ENCODE results near the gene ARAP3. TPM values are rescaled to one million over a fixed set of nuclear protein-coding genes. Genes with fewer than 3 reads are reported as not detected.

The ARAP3 gene
- total RNA-seq, 1 experiment from 2014 or later = 27.6 TPM

DNA sequence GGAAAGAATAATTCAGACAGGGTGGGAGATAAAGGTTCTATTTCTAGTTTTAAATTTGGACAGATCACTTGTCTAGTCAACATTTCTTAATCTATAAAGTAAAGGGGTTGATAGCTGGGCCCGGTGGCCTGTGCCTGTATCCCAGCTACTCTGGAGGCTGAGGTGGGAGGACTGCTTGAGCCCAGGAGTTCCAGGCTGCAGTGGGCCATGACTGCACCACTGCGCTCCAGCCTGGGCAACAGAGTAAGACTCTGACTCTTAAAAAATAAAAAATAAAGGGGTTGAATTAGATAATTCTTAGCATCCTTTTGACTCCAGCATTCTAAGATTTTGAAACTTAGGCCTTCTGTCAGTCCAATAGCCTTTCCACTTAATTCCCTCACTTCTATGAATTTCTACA is 74.0 kb downstream of the ARAP3 start:
- no peak for DNase-seq
- peaks cover 0 to 12% (median 10%) of the 10 kb centered on the region in 3 experiments; a peak in 3 of 7 replicates for H3K36me3 Mint-ChIP-seq (ENCODE audit: insufficient read depth in 1 of 3, low read depth in 3 of 3)
- Histone ChIP-seq H2AFZ (ENCODE audit: low read length) (no peak overlapping the region), H2BK15ac (ENCODE audit: low read depth, low read length) (no peak overlapping the region), H2BK20ac (ENCODE audit: low read depth, low read length, poor library complexity, severe bottlenecking) (no peak overlapping the region), H3K79me2 (ENCODE audit: insufficient read depth, low read length) (peaks cover 15% of the 10 kb centered on the region; the same call in 1 of the 2 replicates), H3K23ac (ENCODE audit: insufficient read length, low read depth, low read length) (no peak overlapping the region), H3K27me3 (ENCODE audit: insufficient read depth, low read length) (no peaks in the 10 kb centered on the region), H3K23me2 (ENCODE audit: insufficient read length, low read depth, low read length, poor library complexity, severe bottlenecking) (no peaks in the 10 kb centered on the region), H3K79me1 (ENCODE audit: insufficient read depth, low read depth, low read length, poor library complexity, severe bottlenecking) (no peaks in the 10 kb centered on the region), H2BK5ac (ENCODE audit: insufficient read length, low read length) (no peak overlapping the region), H3K9me3 (ENCODE audit: control insufficient read depth, low read depth, low read length) (no peaks in the 10 kb centered on the region), H4K5ac (ENCODE audit: insufficient read length, low read depth, low read length) (no peak overlapping the region), H4K20me1 (ENCODE audit: control insufficient read depth, insufficient read depth, insufficient read length) (no peaks in the 10 kb centered on the region), H3K56ac (ENCODE audit: insufficient read length, low read depth, low read length) (no peak overlapping the region), H3K4me2 (ENCODE audit: insufficient read depth, insufficient read length, low read length) (no peak overlapping the region), H4K91ac (ENCODE audit: insufficient read length, low read depth, low read length) (no peak overlapping the region), H3K9ac (ENCODE audit: extremely low read depth, insufficient read length, low read length) (no peak overlapping the region), H2AK5ac (ENCODE audit: insufficient read length, low read length) (no peak overlapping the region), H3K27ac (ENCODE audit: insufficient read length, low read depth, low read length) (no peak overlapping the region), H3K14ac (ENCODE audit: insufficient read depth, low read length) (no peak overlapping the region), H4K8ac (replicated peaks; ENCODE audit: insufficient read length, low read depth, low read length) (no peak overlapping the region), H3K18ac (ENCODE audit: insufficient read length, low read depth, low read length) (no peak overlapping the region), H3K4ac (ENCODE audit: low read depth, low read length) (no peak overlapping the region), H2BK12ac (ENCODE audit: insufficient read length, low read depth, low read length) (no peak overlapping the region), H2BK120ac (ENCODE audit: low read depth, low read length, poor library complexity, severe bottlenecking) (no peak overlapping the region), H3K4me1 (ENCODE audit: insufficient read depth, low read length) (peaks cover 2% of the 10 kb centered on the region; the same call in 1 of the 2 replicates), H3T11ph (ENCODE audit: low read length) (no peak overlapping the region)
- no CpG with 5 or more reads among the region's 2 CpGs for WGBS (ENCODE audit: extremely low coverage, insufficient read length, low lambda C conversion rate)
- no peaks in the 10 kb centered on the region for H3K9me3 Mint-ChIP-seq
- no peak overlapping the region for H3K27ac Mint-ChIP-seq
- TF ChIP-seq, protein P1, sequence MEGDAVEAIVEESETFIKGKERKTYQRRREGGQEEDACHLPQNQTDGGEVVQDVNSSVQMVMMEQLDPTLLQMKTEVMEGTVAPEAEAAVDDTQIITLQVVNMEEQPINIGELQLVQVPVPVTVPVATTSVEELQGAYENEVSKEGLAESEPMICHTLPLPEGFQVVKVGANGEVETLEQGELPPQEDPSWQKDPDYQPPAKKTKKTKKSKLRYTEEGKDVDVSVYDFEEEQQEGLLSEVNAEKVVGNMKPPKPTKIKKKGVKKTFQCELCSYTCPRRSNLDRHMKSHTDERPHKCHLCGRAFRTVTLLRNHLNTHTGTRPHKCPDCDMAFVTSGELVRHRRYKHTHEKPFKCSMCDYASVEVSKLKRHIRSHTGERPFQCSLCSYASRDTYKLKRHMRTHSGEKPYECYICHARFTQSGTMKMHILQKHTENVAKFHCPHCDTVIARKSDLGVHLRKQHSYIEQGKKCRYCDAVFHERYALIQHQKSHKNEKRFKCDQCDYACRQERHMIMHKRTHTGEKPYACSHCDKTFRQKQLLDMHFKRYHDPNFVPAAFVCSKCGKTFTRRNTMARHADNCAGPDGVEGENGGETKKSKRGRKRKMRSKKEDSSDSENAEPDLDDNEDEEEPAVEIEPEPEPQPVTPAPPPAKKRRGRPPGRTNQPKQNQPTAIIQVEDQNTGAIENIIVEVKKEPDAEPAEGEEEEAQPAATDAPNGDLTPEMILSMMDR (conservative IDR thresholded peaks at IDR 0.05) = no peak
- peaks cover 13 to 21% of the 10 kb centered on the region in 2 experiments for H3K4me1 Mint-ChIP-seq
- no peaks in the 10 kb centered on the region for H3K27me3 Mint-ChIP-seq (ENCODE audit: low read depth)
- no peak overlapping the region for H3K4me3 Mint-ChIP-seq

All from H9 (cell line).